NOMO-1 (cell line): ENCODE data around the gene ABCA9.
"Not testable (repeated sequence)": the region's sequence is repeated elsewhere in the genome, so short reads cannot be mapped to it uniquely, and the experiment has no call there.

Experiments used
- DNase-seq, 2 experiments: peaks; one replicate each; lab custom pipeline; 2025; ENCODE audit not compliant: unreplicated experiment in 2 of 2; lab: John Stamatoyannopoulos, UW

The ABCA9 gene

GRCh38 chr17:68957944-68958343, 102.8 kb downstream of the ABCA9 start:
- DNase-seq = no peak

GRCh38 chr17:68955181-68955841, 105.4 kb downstream of the ABCA9 start, which contains the start of gene ABCA8:
Gene ABCA8 (minus strand): TSS chr17:68955392. CDS start chr17:68942034, 13,358 bp downstream.
- DNase-seq = no peak

GRCh38 chr17:68954146-68954896, 106.4 kb downstream of the ABCA9 start:
- DNase-seq = no peak

- DNase-seq = no peak
Observed at GRCh38 chr17:68953340-68953997, 107.3 kb downstream of the ABCA9 start.

- DNase-seq = no peak
Observed at GRCh38 chr17:68950725-68951124, 110.0 kb downstream of the ABCA9 start.

GRCh38 chr17:68947868-68948267, 112.9 kb downstream of the ABCA9 start:
- DNase-seq = not testable (repeated sequence)

GRCh38 chr17:68944435-68945035, 116.2 kb downstream of the ABCA9 start:
- DNase-seq = no peak

GRCh38 chr17:68943812-68944182, 116.9 kb downstream of the ABCA9 start:
- DNase-seq = not testable (repeated sequence)

- DNase-seq = no peak
Observed at GRCh38 chr17:68943123-68943811, 117.5 kb downstream of the ABCA9 start.

- no peak for DNase-seq
Observed at GRCh38 chr17:68942389-68942788, 118.3 kb downstream of the ABCA9 start.

GRCh38 chr17:68941761-68942160, 119.0 kb downstream of the ABCA9 start:
- DNase-seq = peak; percentile 46 to 79

GRCh38 chr17:68939195-68939594, 121.5 kb downstream of the ABCA9 start:
- DNase-seq = no peak

GRCh38 chr17:68937890-68938514, 122.7 kb downstream of the ABCA9 start:
- DNase-seq = no peak

- no peak for DNase-seq
Observed at GRCh38 chr17:68927516-68927915, 133.2 kb downstream of the ABCA9 start.

- peak in 1 of 2 experiments; percentile 38 for DNase-seq
Observed at GRCh38 chr17:68924793-68925720, 135.7 kb downstream of the ABCA9 start.
